Measurements from ENCODE around the gene RHEX.

GRCh38 chr1:206135248-206135647, 82.3 kb downstream of the RHEX start:
- TF ChIP-seq SIN3A (IDR thresholded peaks at IDR 0.05; ENCODE audit: borderline replicate concordance, insufficient read depth, low read length) (no peak), REST (IDR thresholded peaks at IDR 0.05; ENCODE audit: insufficient read depth in 1 of 2, low read depth in 2 of 2, low read length in 2 of 2) (no peak)
